GM23248 (cell line): ENCODE data around the gene BCAS1. TPM values are rescaled to one million over a fixed set of nuclear protein-coding genes. Genes with fewer than 3 reads are reported as not detected.
A peak's percentile ranks its signal among the peaks of the same experiment; 100 is the strongest.

Source experiments
- DNase-seq: peaks from one replicate; pipeline ENCODE4 v3.0.0-alpha.2; 2015
- H2AFZ ChIP-seq: fragments of 200-600 bp; sonication (generic); 2 replicates; pipeline ENCODE4 v1.6.1; 2016; ENCODE audit warnings: antibody characterized with exemption
- H3F3A ChIP-seq: fragments of 200-600 bp; sonication (generic); 2 replicates; pipeline ENCODE4 v1.6.1; 2016; ENCODE audit warnings: mild to moderate bottlenecking, antibody characterized with exemption, mixed run types; ENCODE audit not compliant: insufficient read depth
- H3K27ac ChIP-seq: fragments of 200-600 bp; sonication (generic); 2 replicates; pipeline ENCODE4 v1.5.1; 2016; ENCODE audit warnings: mild to moderate bottlenecking
- H3K27me3 ChIP-seq: fragments of 200-600 bp; sonication (generic); replicated peaks from 2 replicates; pipeline ENCODE4 v1.6.1; 2016; ENCODE audit warnings: mild to moderate bottlenecking; ENCODE audit not compliant: insufficient read depth
- H3K36me3 ChIP-seq: fragments of 200-600 bp; sonication (generic); 2 replicates; pipeline ENCODE4 v1.6.1; 2016; ENCODE audit warnings: low read depth, mild to moderate bottlenecking
- H3K4me1 ChIP-seq: fragments of 200-600 bp; sonication (generic); 2 replicates; pipeline ENCODE4 v1.6.1; 2016; ENCODE audit warnings: mild to moderate bottlenecking; ENCODE audit not compliant: insufficient read depth
- H3K4me2 ChIP-seq: fragments of 200-600 bp; sonication (generic); one replicate; pipeline ENCODE4 v1.6.1; 2016; ENCODE audit warnings: mild to moderate bottlenecking; ENCODE audit not compliant: unreplicated experiment
- H3K4me3 ChIP-seq: fragments of 200-600 bp; sonication (generic); 2 replicates; pipeline ENCODE4 v1.5.1; 2016; ENCODE audit warnings: mild to moderate bottlenecking
- H3K79me2 ChIP-seq: fragments of 200-600 bp; sonication (generic); 2 replicates; pipeline ENCODE4 v1.6.1; 2016; ENCODE audit warnings: mild to moderate bottlenecking; ENCODE audit not compliant: insufficient read depth
- H3K9ac ChIP-seq: fragments of 200-600 bp; sonication (generic); 2 replicates; pipeline ENCODE4 v1.6.1; 2016; ENCODE audit warnings: mild to moderate bottlenecking
- H3K9me2 ChIP-seq: fragments of 200-600 bp; sonication (generic); 2 replicates; pipeline ENCODE4 v1.6.1; 2016; ENCODE audit warnings: mixed run types, mild to moderate bottlenecking, moderate library complexity; ENCODE audit not compliant: insufficient read depth
- H3K9me3 ChIP-seq: fragments of 200-600 bp; sonication (generic); one replicate; pipeline ENCODE4 v1.6.1; 2017; ENCODE audit warnings: low read depth
- H4K20me1 ChIP-seq: fragments of 200-600 bp; sonication (generic); 2 replicates; pipeline ENCODE4 v1.6.0; 2016; ENCODE audit not compliant: insufficient read depth
- EZH2 ChIP-seq: fragments of 200-600 bp; sonication (generic); IDR thresholded peaks from 2 replicates; pipeline ENCODE4 v1.6.1; 2018; ENCODE audit warnings: antibody characterized with exemption, mild to moderate bottlenecking; ENCODE audit not compliant: insufficient read depth, poor library complexity, severe bottlenecking
- EZH2phosphoT487 ChIP-seq: fragments of 200-600 bp; sonication (generic); IDR thresholded peaks from 2 replicates; pipeline ENCODE4 v1.6.1; 2018; ENCODE audit warnings: antibody characterized with exemption, moderate library complexity, mild to moderate bottlenecking, low read depth; ENCODE audit not compliant: insufficient read depth
- WGBS, 2 experiments: methylation state at CpG; one replicate each; pipeline ENCODE4 v1.1.6; 2015 to 2017; ENCODE audit warnings: low lambda C conversion rate in 2 of 2, low coverage in 1 of 2; ENCODE audit errors: missing lambda C conversion rate in 2 of 2; 5-methylcytosine and 5-hydroxymethylcytosine counted together
- in situ Hi-C: fragments of 300-500 bp; cut with MboI; formaldehyde crosslinking; loops from 2 replicates; pipeline ENCODE4 v1.15.0; 2020
- polyA plus RNA-seq: library from polyadenylated mRNA; unstranded; fragments of >200 nt; fragmentation: Nextera tagmentation; extraction: Ambion mirVana; gene quantifications from 2 replicates; pipeline ENCODE4 v1.2.1, GENCODE V29; 2016
- total RNA-seq: library from RNA; depleted of rRNA; stranded (reverse); fragments of >200 nt; shearing (Covaris generic); gene quantifications from 2 replicates; pipeline ENCODE4 v1.2.3, GENCODE V29; 2014

Gene BCAS1
- total and polyA plus RNA-seq, 2 experiments from 2014 or later = 0.41 TPM; not detected in 1

DNA sequence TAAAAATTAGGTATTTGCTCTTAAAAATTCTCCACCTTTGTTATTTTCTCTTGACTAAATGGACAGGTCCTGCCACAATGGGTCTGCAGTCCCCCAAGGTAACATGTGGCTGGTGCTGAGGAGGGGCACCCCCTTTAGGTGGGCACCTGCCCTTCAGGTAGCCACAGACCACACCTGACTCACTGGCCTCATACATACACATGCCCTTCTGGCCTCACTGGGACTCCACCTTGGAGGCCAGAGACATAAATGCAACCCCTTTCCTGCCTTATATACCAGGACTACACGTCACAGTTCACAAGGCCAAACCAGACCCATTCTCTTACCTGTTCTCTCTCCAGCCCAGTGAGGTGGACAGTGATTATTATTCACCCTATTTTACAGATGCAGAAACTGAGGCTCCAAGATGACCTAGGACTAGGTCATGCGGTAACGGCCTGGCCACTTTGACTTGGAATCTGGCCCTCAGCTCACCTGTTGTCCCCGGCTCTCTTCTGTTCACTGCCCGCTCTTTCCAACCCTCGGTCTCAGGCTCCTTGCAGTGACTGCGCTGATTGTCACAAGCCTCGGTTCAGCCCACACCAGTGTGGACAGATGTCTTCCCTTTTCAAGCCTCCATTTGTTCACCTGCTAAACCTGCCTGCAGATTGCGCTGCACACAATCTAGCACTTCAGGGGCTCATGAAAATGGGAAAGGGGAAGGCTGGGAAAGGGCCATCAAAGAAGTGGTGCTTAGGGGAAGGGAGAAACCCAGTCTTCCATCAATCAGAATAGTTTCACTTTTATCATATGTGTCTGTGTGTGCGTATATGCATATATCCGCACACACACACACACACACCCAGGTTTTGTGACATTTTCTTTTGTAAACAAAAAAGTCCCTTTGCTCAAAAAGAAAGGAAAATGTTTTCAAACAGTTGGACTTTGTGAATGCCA, 121.7 kb downstream of the BCAS1 start:
- Histone ChIP-seq H3K4me1 (peaks cover 24% of the 10 kb centered on the region), H3K36me3 (no peaks in the 10 kb centered on the region), H3F3A (peaks cover 27% of the 10 kb centered on the region), H3K27me3 (no peaks in the 10 kb centered on the region), H3K27ac (peak overlapping the region; percentile 88), H3K9me3 (no peaks in the 10 kb centered on the region), H3K4me3 (no peak overlapping the region), H3K9me2 (no peaks in the 10 kb centered on the region), H3K79me2 (no peaks in the 10 kb centered on the region), H2AFZ (0 out of 2 replicates have a peak overlapping the region, but pooled peaks have one; percentile 54), H4K20me1 (no peaks in the 10 kb centered on the region), H3K9ac (peak overlapping the region; percentile 47), H3K4me2 (peak overlapping the region; percentile 63)
- 85 to 88% methylated on average over 11 of the region's 11 CpGs for WGBS, 2 experiments
- no peak for DNase-seq
- no peak for TF ChIP-seq EZH2
- no peak for TF ChIP-seq EZH2phosphoT487
- in situ Hi-C loops = no loop called here

- no peaks in the 10 kb centered on the region for H3K9me3 ChIP-seq
- no peak overlapping the region for H3K9ac ChIP-seq
- DNase-seq = no peak
- H3K9me2 ChIP-seq = no peaks in the 10 kb centered on the region
- TF ChIP-seq EZH2 (no peak), EZH2phosphoT487 (no peak)
- no peaks in the 10 kb centered on the region for H3K27me3 ChIP-seq
- no peak overlapping the region for H3K27ac ChIP-seq
- no peak overlapping the region for H2AFZ ChIP-seq
- H3K4me2 ChIP-seq = no peak overlapping the region
- WGBS, 2 experiments = 97 to 99% methylated on average over 16 to 17 of the region's 17 CpGs
- peaks cover 27% of the 10 kb centered on the region for H3F3A ChIP-seq
- in situ Hi-C loops = no loop called here
- H3K4me1 ChIP-seq = peaks cover 31% of the 10 kb centered on the region
- no peaks in the 10 kb centered on the region for H4K20me1 ChIP-seq
- H3K36me3 ChIP-seq = no peaks in the 10 kb centered on the region
- no peaks in the 10 kb centered on the region for H3K79me2 ChIP-seq
- no peak overlapping the region for H3K4me3 ChIP-seq
Observed at GRCh38 chr20:53947501-53948195, 122.7 kb downstream of the BCAS1 start.

- no peak overlapping the region for H3K9ac ChIP-seq
- TF ChIP-seq EZH2 (no peak), EZH2phosphoT487 (no peak)
- in situ Hi-C loops = no loop called here
- H3F3A ChIP-seq = peaks cover 32% of the 10 kb centered on the region
- no peaks in the 10 kb centered on the region for H3K9me2 ChIP-seq
- no peak overlapping the region for H3K4me3 ChIP-seq
- WGBS, 2 experiments = 96 to 100% methylated on average over 4 of the region's 4 CpGs
- H3K9me3 ChIP-seq = no peaks in the 10 kb centered on the region
- no peaks in the 10 kb centered on the region for H3K79me2 ChIP-seq
- no peaks in the 10 kb centered on the region for H3K36me3 ChIP-seq
- H3K27ac ChIP-seq = no peak overlapping the region
- H3K27me3 ChIP-seq = no peaks in the 10 kb centered on the region
- no peak overlapping the region for H2AFZ ChIP-seq
- H3K4me2 ChIP-seq = no peak overlapping the region
- peaks cover 41% of the 10 kb centered on the region for H3K4me1 ChIP-seq
- H4K20me1 ChIP-seq = no peaks in the 10 kb centered on the region
- DNase-seq = no peak
Observed at GRCh38 chr20:53946106-53946505, 124.3 kb downstream of the BCAS1 start.

DNA sequence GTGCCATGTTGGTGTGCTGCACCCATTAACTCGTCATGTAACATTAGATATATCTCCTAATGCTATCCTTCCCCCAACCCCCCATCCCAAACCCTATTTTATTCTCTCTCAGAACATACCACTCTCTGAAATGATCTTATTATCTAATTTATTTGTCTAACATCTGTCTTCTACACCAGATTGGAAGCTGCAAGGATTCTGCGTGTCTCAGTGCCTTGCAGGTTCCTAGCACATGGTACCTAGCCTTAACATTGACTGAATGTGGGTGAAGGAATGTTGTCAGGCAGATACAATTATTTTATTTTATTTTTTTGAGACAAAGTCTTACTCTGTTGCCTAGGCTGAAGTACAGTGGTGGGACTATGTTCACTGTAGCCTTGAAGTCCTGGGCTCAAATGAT, 124.9 kb downstream of the BCAS1 start:
- Histone ChIP-seq H3K9ac (no peak overlapping the region), H3K4me3 (no peak overlapping the region), H3K9me3 (no peaks in the 10 kb centered on the region), H3K79me2 (no peaks in the 10 kb centered on the region), H3K4me1 (peaks cover 44% of the 10 kb centered on the region), H3K27me3 (no peaks in the 10 kb centered on the region), H3K4me2 (no peak overlapping the region), H3K27ac (no peak overlapping the region), H3K9me2 (no peaks in the 10 kb centered on the region), H3K36me3 (no peaks in the 10 kb centered on the region), H3F3A (peaks cover 33% of the 10 kb centered on the region), H4K20me1 (no peaks in the 10 kb centered on the region), H2AFZ (no peak overlapping the region)
- no peak for TF ChIP-seq EZH2
- no peak for TF ChIP-seq EZH2phosphoT487
- in situ Hi-C loops = no loop called here
- no peak for DNase-seq
- WGBS, 2 experiments = 93 to 97% methylated on average over 2 of the region's 2 CpGs
